ENCODE results near the gene LTO1.
"Not testable (repeated sequence)": the region's sequence is repeated elsewhere in the genome, so short reads cannot be mapped to it uniquely, and the experiment has no call there.

The LTO1 gene

GRCh38 chr11:69697861-69698260 is 22.7 kb upstream of the LTO1 start:
- no peak for DNase-seq (ENCODE audit: low read depth in 1 of 2, low spot score in 1 of 2)
- H3K4me3 ChIP-seq (replicated peaks; ENCODE audit: insufficient read depth, low read length) = no peak overlapping the region
- TF ChIP-seq REST (IDR thresholded peaks at IDR 0.05; ENCODE audit: insufficient replicate concordance, low read depth) (no peak), POLR2AphosphoS5 (IDR thresholded peaks at IDR 0.05; ENCODE audit: low read depth) (no peak), CTCF (IDR thresholded peaks at IDR 0.05; ENCODE audit: insufficient read depth, low read length) (no peak), GABPA (IDR thresholded peaks at IDR 0.05; ENCODE audit: low read depth) (no peak), SPI1 (IDR thresholded peaks at IDR 0.05; ENCODE audit: borderline replicate concordance, low read depth) (no peak)
- no peak overlapping the region for H3K27ac ChIP-seq (replicated peaks)
- H3K27me3 ChIP-seq (ENCODE audit: insufficient read depth, poor library complexity, severe bottlenecking) = peaks cover 34% of the 10 kb centered on the region

GRCh38 chr11:69697469-69697843 is 22.3 kb upstream of the LTO1 start:
- TF ChIP-seq SPI1 (IDR thresholded peaks at IDR 0.05; ENCODE audit: borderline replicate concordance, low read depth) = no peak
- TF ChIP-seq POLR2AphosphoS5 (IDR thresholded peaks at IDR 0.05; ENCODE audit: low read depth) = no peak
- TF ChIP-seq GABPA (IDR thresholded peaks at IDR 0.05; ENCODE audit: low read depth) = no peak
- no peak for TF ChIP-seq CTCF (IDR thresholded peaks at IDR 0.05; ENCODE audit: insufficient read depth, low read length)
- no peak for TF ChIP-seq REST (IDR thresholded peaks at IDR 0.05; ENCODE audit: insufficient replicate concordance, low read depth)
- Histone ChIP-seq H3K4me3 (replicated peaks; ENCODE audit: insufficient read depth, low read length) (no peak overlapping the region), H3K27ac (replicated peaks) (no peak overlapping the region), H3K27me3 (ENCODE audit: insufficient read depth, poor library complexity, severe bottlenecking) (peaks cover 30% of the 10 kb centered on the region)
- DNase-seq (ENCODE audit: low read depth in 1 of 2, low spot score in 1 of 2) = no peak

GRCh38 chr11:69696749-69697468 is 21.8 kb upstream of the LTO1 start:
- no peak overlapping the region for H3K4me3 ChIP-seq (replicated peaks; ENCODE audit: insufficient read depth, low read length)
- peaks cover 26% of the 10 kb centered on the region for H3K27me3 ChIP-seq (ENCODE audit: insufficient read depth, poor library complexity, severe bottlenecking)
- TF ChIP-seq POLR2AphosphoS5 (IDR thresholded peaks at IDR 0.05; ENCODE audit: low read depth) = no peak
- TF ChIP-seq CTCF (IDR thresholded peaks at IDR 0.05; ENCODE audit: insufficient read depth, low read length) = no peak
- DNase-seq (ENCODE audit: low read depth in 1 of 2, low spot score in 1 of 2) = no peak
- no peak overlapping the region for H3K27ac ChIP-seq (replicated peaks)

GRCh38 chr11:69695995-69696394 is 20.8 kb upstream of the LTO1 start:
- not testable (repeated sequence) for H3K27ac ChIP-seq (replicated peaks); H3K4me3 ChIP-seq (replicated peaks; ENCODE audit: insufficient read depth, low read length); DNase-seq (ENCODE audit: low read depth in 1 of 2, low spot score in 1 of 2)
- peaks cover 22% of the 10 kb centered on the region for H3K27me3 ChIP-seq (ENCODE audit: insufficient read depth, poor library complexity, severe bottlenecking)

Measured in HL-60 (cell line).